Measurements from ENCODE around the gene ALDOB.

DNA sequence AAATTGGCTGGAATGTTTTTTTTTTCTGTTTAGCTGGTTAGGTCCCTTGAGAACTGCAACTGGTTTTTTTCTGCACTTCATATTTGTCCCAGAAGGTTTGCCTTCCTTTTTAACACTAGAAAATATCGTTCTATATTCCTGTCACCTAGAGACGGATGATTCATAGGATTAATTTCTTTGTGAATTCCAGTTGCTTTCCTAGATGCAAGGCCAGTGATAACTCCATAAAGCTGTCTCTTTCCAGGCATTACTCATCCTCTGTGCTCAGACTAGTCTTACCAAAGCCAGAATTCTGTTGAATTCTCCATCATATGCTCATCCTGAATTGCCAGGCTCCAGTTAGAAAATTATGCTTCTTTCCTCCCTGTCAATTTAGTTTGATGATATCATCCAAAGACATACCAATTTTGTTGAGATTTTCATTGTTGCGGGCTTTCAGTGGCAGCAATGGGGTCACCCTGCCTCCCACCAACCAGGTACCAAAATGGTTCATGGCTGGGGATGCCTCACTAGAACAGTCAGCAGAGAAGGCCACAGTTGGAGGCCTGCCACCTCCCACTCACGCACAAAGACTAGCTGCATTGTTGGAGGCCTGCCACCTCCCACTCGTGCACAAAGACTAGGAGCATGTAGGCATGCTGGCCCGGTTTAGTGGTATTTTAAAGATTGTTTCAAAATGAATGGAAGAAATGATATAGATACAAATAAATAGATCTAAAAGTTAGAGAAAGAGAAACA, 59.3 kb downstream of the ALDOB start:
- TF ChIP-seq ZFX (IDR thresholded peaks at IDR 0.05) = no peak
- TF ChIP-seq, protein P1, sequence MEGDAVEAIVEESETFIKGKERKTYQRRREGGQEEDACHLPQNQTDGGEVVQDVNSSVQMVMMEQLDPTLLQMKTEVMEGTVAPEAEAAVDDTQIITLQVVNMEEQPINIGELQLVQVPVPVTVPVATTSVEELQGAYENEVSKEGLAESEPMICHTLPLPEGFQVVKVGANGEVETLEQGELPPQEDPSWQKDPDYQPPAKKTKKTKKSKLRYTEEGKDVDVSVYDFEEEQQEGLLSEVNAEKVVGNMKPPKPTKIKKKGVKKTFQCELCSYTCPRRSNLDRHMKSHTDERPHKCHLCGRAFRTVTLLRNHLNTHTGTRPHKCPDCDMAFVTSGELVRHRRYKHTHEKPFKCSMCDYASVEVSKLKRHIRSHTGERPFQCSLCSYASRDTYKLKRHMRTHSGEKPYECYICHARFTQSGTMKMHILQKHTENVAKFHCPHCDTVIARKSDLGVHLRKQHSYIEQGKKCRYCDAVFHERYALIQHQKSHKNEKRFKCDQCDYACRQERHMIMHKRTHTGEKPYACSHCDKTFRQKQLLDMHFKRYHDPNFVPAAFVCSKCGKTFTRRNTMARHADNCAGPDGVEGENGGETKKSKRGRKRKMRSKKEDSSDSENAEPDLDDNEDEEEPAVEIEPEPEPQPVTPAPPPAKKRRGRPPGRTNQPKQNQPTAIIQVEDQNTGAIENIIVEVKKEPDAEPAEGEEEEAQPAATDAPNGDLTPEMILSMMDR (conservative IDR thresholded peaks at IDR 0.05) = no peak

All from C4-2B (cell line).